Spleen (tissue), 11 donors: ENCODE measurements around the gene HARS2. TPM values are rescaled to one million over a fixed set of nuclear protein-coding genes. Genes with fewer than 3 reads are reported as not detected.
"Not testable (repeated sequence)": the region's sequence is repeated elsewhere in the genome, so short reads cannot be mapped to it uniquely, and the experiment has no call there.

Source experiments
- DNase-seq: peaks from one replicate; pipeline ENCODE4 v3.0.0-alpha.2; 2020
- H3K27ac ChIP-seq, 8 donors: fragments of 200-600 bp; sonication (generic) in 7 of 8; 1 replicate in 4 of 8; 2 replicates in 4 of 8; pipeline versions ENCODE4 v1.5.0 to v1.8.0; 2016 to 2021; ENCODE audit warnings: inconsistent platforms in 4 of 8, mild to moderate bottlenecking in 4 of 8, moderate library complexity in 1 of 8
- H3K27me3 ChIP-seq, 7 donors: fragments of 200-600 bp; sonication (generic) in 6 of 7; replicated peaks in 1 of 7; 1 replicate in 4 of 7; 2 replicates in 3 of 7; pipeline versions ENCODE4 v1.5.0 to v1.8.0; 2016 to 2021; ENCODE audit warnings: inconsistent platforms in 3 of 7, mild to moderate bottlenecking in 1 of 7
- H3K36me3 ChIP-seq, 6 donors: fragments of 200-600 bp; sonication (generic) in 5 of 6; 1 replicate in 4 of 6; 2 replicates in 2 of 6; pipeline versions ENCODE4 v1.5.0 to v1.8.0; 2016 to 2021; ENCODE audit warnings: inconsistent platforms in 2 of 6
- H3K4me1 ChIP-seq, 6 donors: fragments of 200-600 bp; sonication (generic) in 5 of 6; 1 replicate in 3 of 6; 2 replicates in 3 of 6; pipeline versions ENCODE4 v1.5.0 to v1.8.0; 2016 to 2021; ENCODE audit warnings: inconsistent platforms in 3 of 6
- H3K4me3 ChIP-seq, 8 donors: fragments of 200-600 bp; sonication (generic) in 7 of 8; 1 replicate in 4 of 8; 2 replicates in 4 of 8; pipeline versions ENCODE4 v1.5.0 to v1.8.0; 2016 to 2021; ENCODE audit warnings: inconsistent platforms in 4 of 8, mild to moderate bottlenecking in 4 of 8, moderate library complexity in 2 of 8
- H3K9me3 ChIP-seq, 8 donors: fragments of 200-600 bp; sonication (generic) in 7 of 8; 1 replicate in 4 of 8; 2 replicates in 4 of 8; pipeline versions ENCODE4 v1.5.0 to v1.8.0; 2016 to 2021; ENCODE audit warnings: inconsistent platforms in 4 of 8
- CTCF ChIP-seq, 11 experiments: fragments of 200-600 bp in 7 of 11; fragments of 450-650 bp in 4 of 11; sonication (generic) in 4 of 11; IDR thresholded peaks in 8 of 11; conservative IDR thresholded peaks in 3 of 11; 1 replicate in 7 of 11; 2 replicates in 4 of 11; pipeline versions ENCODE4 v1.4.0 to v1.8.0; 2016 to 2021; ENCODE audit warnings: antibody characterized with exemption in 11 of 11, inconsistent platforms in 4 of 11, mild to moderate bottlenecking in 1 of 11
- POLR2A ChIP-seq, 3 donors: fragments of 450-650 bp; IDR thresholded peaks; one replicate each; pipeline ENCODE4 v1.5.1; 2017; ENCODE audit warnings: antibody characterized with exemption in 3 of 3, mild to moderate bottlenecking in 1 of 3
- POLR2AphosphoS5 ChIP-seq, 3 donors: sonication (generic); formaldehyde crosslinking; IDR thresholded peaks; one replicate each; pipeline ENCODE4 v1.5.1; 2017; ENCODE audit warnings: antibody characterized with exemption in 3 of 3
- WGBS, 5 donors: extraction: QIAGEN DNeasy Blood & Tissue Kit in 3 of 5; methylation state at CpG; one replicate each; pipeline versions ENCODE4 v1.1.5 to v1.1.7; 2013 to 2018; 5-methylcytosine and 5-hydroxymethylcytosine counted together
- intact Hi-C: fragments of 100-400 bp; cut with DNase I; formaldehyde crosslinking; loops from one replicate; pipeline ENCODE4 v1.15.0; 2023; ENCODE audit warnings: low total_unique reads
- polyA plus RNA-seq, 3 donors: library from polyadenylated mRNA; stranded (reverse); fragments of 200-250 nt; gene quantifications; one replicate each; pipeline ENCODE4 v1.2.1, GENCODE V29; 2013
- total RNA-seq, 7 donors: library from RNA; depleted of rRNA in 3 of 7; stranded (reverse); fragments of >200 nt in 3 of 7; fragmentation: NEBNext Ultra II Directional in 4 of 7; extraction: Animal tissue kit (Norgen Biotek cat#: 25700) in 4 of 7; gene quantifications; one replicate each; pipeline versions ENCODE4 v1.1.0 to v1.2.1, GENCODE V29; 2016 to 2021
- donor health status: healthy with polysubstance abuse.
- donor health status: DM: no; HTN: no; CAD: no; lungs with moderate emphysema.
- donor health status: DM: no; HTN: no; CAD: no.
- donor health status: Bipolar disorder and iron deficiency.
- donor health status: healthy.
- donor health status: DM: no; HTN: no; CAD: no.
- donor health status: DM: yes; HTN: yes; CAD: no.

The HARS2 gene
- total and polyA plus RNA-seq, 10 donors, result 16.5 to 40.8 (median 36.1) TPM

GRCh38 chr5:140700177-140701144 is 9.2 kb downstream of the HARS2 start, which contains the start of gene ZMAT2:
ZMAT2 (plus strand) TSS chr5:140700447; CDS start chr5:140700461, 14 bp downstream.
- Histone ChIP-seq H3K4me1 (peaks cover 10 to 38% (median 29%) of the 10 kb centered on the region in 6 donors), H3K4me3 (peak within 1 kb of the TSS; percentile 66 to 92 (median 86)), H3K27me3 (no peaks in the 10 kb centered on the region), H3K9me3 (no peaks in the 10 kb centered on the region), H3K27ac (peak within 1 kb of the TSS; percentile 68 to 90 (median 80)), H3K36me3 (peaks cover 2 to 89% (median 77%) of the 10 kb centered on the region in 6 donors)
- 1 to 2% (median 1%) methylated on average over 39 to 44 of the region's 44 CpGs for WGBS, 5 donors
- peak; percentile 97 for DNase-seq
- intact Hi-C loops, result loop anchor here (10.0 kb wide), 1 partner anchor 46 kb away; no protein-coding TSS in a partner anchor
- TF ChIP-seq POLR2A (IDR thresholded peaks at IDR 0.05) (peak in 2 of 3 donors; percentile 12 to 80), CTCF (IDR thresholded peaks at IDR 0.05 in 8 of 11, conservative IDR thresholded peaks at IDR 0.05 in 3 of 11) (peak in 1 of 11 experiments; percentile 8), POLR2AphosphoS5 (IDR thresholded peaks at IDR 0.05) (peak; percentile 56 to 99 (median 90))

- WGBS, 5 donors, result 83 to 97% (median 93%) methylated on average over 4 of the region's 4 CpGs
- Histone ChIP-seq H3K4me3 (no peak overlapping the region), H3K36me3 (peaks cover 0 to 51% (median 40%) of the 10 kb centered on the region in 6 donors), H3K27ac (no peak overlapping the region), H3K4me1 (peaks cover 0 to 24% (median 12%) of the 10 kb centered on the region in 6 donors), H3K9me3 (no peaks in the 10 kb centered on the region), H3K27me3 (no peaks in the 10 kb centered on the region)
- TF ChIP-seq CTCF (IDR thresholded peaks at IDR 0.05 in 8 of 11, conservative IDR thresholded peaks at IDR 0.05 in 3 of 11) (no peak), POLR2A (IDR thresholded peaks at IDR 0.05) (no peak), POLR2AphosphoS5 (IDR thresholded peaks at IDR 0.05) (no peak)
- intact Hi-C loops, result loop anchor here (10.0 kb wide), 1 partner anchor 53 kb away; no protein-coding TSS in a partner anchor
- no peak for DNase-seq
Observed at GRCh38 chr5:140707812-140708211, 16.6 kb downstream of the HARS2 start.

- peaks cover 0 to 19% (median 11%) of the 10 kb centered on the region in 6 donors for H3K4me1 ChIP-seq
- WGBS, 5 donors, result 89 to 97% (median 93%) methylated on average over 9 of the region's 9 CpGs
- not testable (repeated sequence) for H3K4me3 ChIP-seq, H3K27me3 ChIP-seq, H3K27ac ChIP-seq, H3K9me3 ChIP-seq, DNase-seq
- intact Hi-C loops, result loop anchor here (10.0 kb wide), 1 partner anchor 54 kb away; no protein-coding TSS in a partner anchor
- H3K36me3 ChIP-seq, result peaks cover 0 to 41% (median 30%) of the 10 kb centered on the region in 6 donors
Observed at GRCh38 chr5:140708787-140709186, 17.5 kb downstream of the HARS2 start.

GRCh38 chr5:140710899-140711552 is 19.8 kb downstream of the HARS2 start:
- peak overlapping the region; percentile 84 to 96 (median 92) for H3K27ac ChIP-seq
- H3K4me3 ChIP-seq, result peak overlapping the region; percentile 52 to 84 (median 67)
- no peak for TF ChIP-seq CTCF (IDR thresholded peaks at IDR 0.05 in 8 of 11, conservative IDR thresholded peaks at IDR 0.05 in 3 of 11)
- peak in 1 of 3 donors; percentile 15 for TF ChIP-seq POLR2A (IDR thresholded peaks at IDR 0.05)
- TF ChIP-seq POLR2AphosphoS5 (IDR thresholded peaks at IDR 0.05), result peak in 2 of 3 donors; percentile 67 to 87
- WGBS, 5 donors, result 0 to 1% (median 0%) methylated on average over 27 of the region's 27 CpGs
- intact Hi-C loops, result loop anchor here (10.0 kb wide), 1 partner anchor 336 kb away; no protein-coding TSS in a partner anchor
- peaks cover 0 to 19% (median 9%) of the 10 kb centered on the region in 6 donors for H3K36me3 ChIP-seq
- peaks cover 0 to 19% (median 11%) of the 10 kb centered on the region in 6 donors for H3K4me1 ChIP-seq
- no peaks in the 10 kb centered on the region for H3K27me3 ChIP-seq
- no peaks in the 10 kb centered on the region for H3K9me3 ChIP-seq
- peak; percentile 90 for DNase-seq
